ENCODE measurements around the gene SALL1. TPM values are rescaled to one million over a fixed set of nuclear protein-coding genes. Genes with fewer than 3 reads are reported as not detected.

The SALL1 gene
- polyA plus RNA-seq, 1 donor (not counting 4 experiments of a cell fraction or from before 2014, with no cell fraction given) = not detected

GRCh38 chr16:51137097-51137496, 14.0 kb downstream of the SALL1 start:
- H3K4me2 ChIP-seq (ENCODE audit: control insufficient read depth, extremely low read depth, insufficient read depth, low read depth, low read length) = no peak overlapping the region
- H3K9me3 ChIP-seq (ENCODE audit: control insufficient read depth, low read depth, low read length) = no peaks in the 10 kb centered on the region
- dilution Hi-C loops (cut with MboI; ENCODE audit: extremely low pct_ligation_motif_present, low sequenced_read_pairs) = no loop called here
- H3K27me3 ChIP-seq (ENCODE audit: control insufficient read depth, extremely low read depth, insufficient read depth, low read length) = peaks cover 22% of the 10 kb centered on the region
- FAIRE-seq (no peak), DNase-seq (ENCODE audit: low read depth, low spot score) (no peak)
- TF ChIP-seq CTCF (optimal IDR thresholded peaks at IDR 0.05 in 1 of 3, IDR thresholded peaks at IDR 0.05 in 1 of 3, conservative IDR thresholded peaks at IDR 0.05 in 1 of 3; ENCODE audit: extremely low read depth in 1 of 3, insufficient read depth in 2 of 3, low read length in 3 of 3) (no peak), EZH2 (IDR thresholded peaks at IDR 0.05; ENCODE audit: low read length) (no peak)
- no peaks in the 10 kb centered on the region for H3K4me1 ChIP-seq (ENCODE audit: control insufficient read depth, extremely low read depth, insufficient read depth, low read length)
- H3K4me3 ChIP-seq (ENCODE audit: control insufficient read depth in 2 of 3, extremely low read depth in 1 of 3, insufficient read depth in 2 of 3, low read depth in 1 of 3, low read length in 3 of 3) = no peak overlapping the region
- H4K20me1 ChIP-seq (ENCODE audit: control insufficient read depth, extremely low read depth, insufficient read depth, low read length) = no peaks in the 10 kb centered on the region
- H2AFZ ChIP-seq (ENCODE audit: control insufficient read depth, low read length) = no peak overlapping the region
- no peaks in the 10 kb centered on the region for H3K79me2 ChIP-seq (ENCODE audit: control insufficient read depth, insufficient read depth, low read length)
- H3K36me3 ChIP-seq (ENCODE audit: control insufficient read depth in 2 of 2, extremely low read depth in 1 of 2, insufficient read depth in 2 of 2, low read length in 2 of 2) = no peaks in the 10 kb centered on the region
- no peaks in the 10 kb centered on the region for H3K9me1 ChIP-seq (ENCODE audit: control insufficient read depth, extremely low read depth, insufficient read depth, low read length)
- no peak overlapping the region for H3K9ac ChIP-seq (ENCODE audit: control insufficient read depth, extremely low read depth, insufficient read depth, low read length)
- H3K27ac ChIP-seq (ENCODE audit: control insufficient read depth, insufficient read depth, low read length) = no peak overlapping the region

GRCh38 chr16:51134876-51135275, 16.2 kb downstream of the SALL1 start:
- no peaks in the 10 kb centered on the region for H3K9me1 ChIP-seq (ENCODE audit: control insufficient read depth, extremely low read depth, insufficient read depth, low read length)
- dilution Hi-C loops (cut with MboI; ENCODE audit: extremely low pct_ligation_motif_present, low sequenced_read_pairs) = no loop called here
- H3K79me2 ChIP-seq (ENCODE audit: control insufficient read depth, insufficient read depth, low read length) = no peaks in the 10 kb centered on the region
- no peaks in the 10 kb centered on the region for H3K4me1 ChIP-seq (ENCODE audit: control insufficient read depth, extremely low read depth, insufficient read depth, low read length)
- H3K4me2 ChIP-seq (ENCODE audit: control insufficient read depth, extremely low read depth, insufficient read depth, low read depth, low read length) = no peak overlapping the region
- H2AFZ ChIP-seq (ENCODE audit: control insufficient read depth, low read length) = no peak overlapping the region
- FAIRE-seq (no peak), DNase-seq (ENCODE audit: low read depth, low spot score) (no peak)
- H3K27me3 ChIP-seq (ENCODE audit: control insufficient read depth, extremely low read depth, insufficient read depth, low read length) = peaks cover 22% of the 10 kb centered on the region
- H3K9ac ChIP-seq (ENCODE audit: control insufficient read depth, extremely low read depth, insufficient read depth, low read length) = no peak overlapping the region
- H3K27ac ChIP-seq (ENCODE audit: control insufficient read depth, insufficient read depth, low read length) = no peak overlapping the region
- no peak overlapping the region for H3K4me3 ChIP-seq (ENCODE audit: control insufficient read depth in 2 of 3, extremely low read depth in 1 of 3, insufficient read depth in 2 of 3, low read depth in 1 of 3, low read length in 3 of 3)
- no peaks in the 10 kb centered on the region for H3K9me3 ChIP-seq (ENCODE audit: control insufficient read depth, low read depth, low read length)
- TF ChIP-seq EZH2 (IDR thresholded peaks at IDR 0.05; ENCODE audit: low read length) = no peak
- TF ChIP-seq CTCF (optimal IDR thresholded peaks at IDR 0.05 in 1 of 3, IDR thresholded peaks at IDR 0.05 in 1 of 3, conservative IDR thresholded peaks at IDR 0.05 in 1 of 3; ENCODE audit: extremely low read depth in 1 of 3, insufficient read depth in 2 of 3, low read length in 3 of 3) = no peak
- H4K20me1 ChIP-seq (ENCODE audit: control insufficient read depth, extremely low read depth, insufficient read depth, low read length) = no peaks in the 10 kb centered on the region
- H3K36me3 ChIP-seq (ENCODE audit: control insufficient read depth in 2 of 2, extremely low read depth in 1 of 2, insufficient read depth in 2 of 2, low read length in 2 of 2) = no peaks in the 10 kb centered on the region
